GM23338 (cell line): ENCODE results near the gene TGFBRAP1. TPM values are rescaled to one million over a fixed set of nuclear protein-coding genes. Genes with fewer than 3 reads are reported as not detected.

Experiments used
- ATAC-seq: fragments of 200-7000 bp; cut with Tn5 transposase; 3 replicates; pipeline ENCODE4 v1.9.1; 2020
- DNase-seq: peaks from one replicate; pipeline ENCODE4 v3.0.0-alpha.2; 2015; ENCODE audit warnings: low spot score
- H2AFZ ChIP-seq: fragments of 200-600 bp; sonication (generic); 2 replicates; pipeline ENCODE4 v1.8.0; 2016; ENCODE audit warnings: antibody characterized with exemption, mild to moderate bottlenecking, moderate library complexity
- H3F3A ChIP-seq: fragments of 200-600 bp; sonication (generic); replicated peaks from 2 replicates; pipeline ENCODE4 v1.8.0; 2017; ENCODE audit warnings: antibody characterized with exemption, mixed run types, low read depth
- H3K27ac ChIP-seq: fragments of 200-600 bp; sonication (generic); 2 replicates; pipeline ENCODE4 v1.6.1; 2016; ENCODE audit warnings: low read depth
- H3K27me3 ChIP-seq: fragments of 200-600 bp; sonication (generic); 2 replicates; pipeline ENCODE4 v1.8.0; 2016; ENCODE audit warnings: mild to moderate bottlenecking, mixed run types, moderate library complexity; ENCODE audit not compliant: insufficient read depth
- H3K36me3 ChIP-seq: fragments of 200-600 bp; sonication (generic); 2 replicates; pipeline ENCODE4 v1.8.0; 2016; ENCODE audit warnings: mild to moderate bottlenecking; ENCODE audit not compliant: insufficient read depth
- H3K4me1 ChIP-seq: fragments of 200-600 bp; sonication (generic); 2 replicates; pipeline ENCODE4 v1.8.0; 2016; ENCODE audit warnings: mild to moderate bottlenecking, moderate library complexity; ENCODE audit not compliant: insufficient read depth
- H3K4me2 ChIP-seq: fragments of 200-600 bp; sonication (generic); 2 replicates; pipeline ENCODE4 v1.7.1; 2017; ENCODE audit warnings: mixed run types
- H3K4me3 ChIP-seq: fragments of 200-600 bp; sonication (generic); 2 replicates; pipeline ENCODE4 v1.6.1; 2016; ENCODE audit warnings: mixed run types
- H3K79me2 ChIP-seq: fragments of 200-600 bp; sonication (generic); replicated peaks from 2 replicates; pipeline ENCODE4 v1.8.0; 2017; ENCODE audit warnings: mild to moderate bottlenecking; ENCODE audit not compliant: insufficient read depth
- H3K9me2 ChIP-seq: fragments of 200-600 bp; sonication (generic); 2 replicates; pipeline ENCODE4 v1.8.0; 2017; ENCODE audit not compliant: insufficient read depth
- H4K20me1 ChIP-seq: fragments of 200-600 bp; sonication (generic); replicated peaks from 2 replicates; pipeline ENCODE4 v1.8.0; 2017; ENCODE audit warnings: mild to moderate bottlenecking; ENCODE audit not compliant: insufficient read depth
- H3K27ac Mint-ChIP-seq: 2 replicates; pipeline ENCODE4 v1.8.0; 2020; ENCODE audit warnings: inconsistent platforms, mild to moderate bottlenecking, moderate library complexity, mixed read lengths
- H3K27me3 Mint-ChIP-seq: 3 replicates; pipeline ENCODE4 v1.8.0; 2022; ENCODE audit warnings: low read depth, mild to moderate bottlenecking, moderate library complexity, mixed read lengths, inconsistent platforms; ENCODE audit not compliant: insufficient read depth, poor library complexity
- H3K36me3 Mint-ChIP-seq: 3 replicates; pipeline ENCODE4 v1.8.0; 2021; ENCODE audit warnings: low read depth, mild to moderate bottlenecking, inconsistent platforms, moderate library complexity, mixed read lengths
- H3K4me1 Mint-ChIP-seq: 3 replicates; pipeline ENCODE4 v1.8.0; 2020; ENCODE audit warnings: mild to moderate bottlenecking, inconsistent platforms, mixed read lengths
- H3K4me3 Mint-ChIP-seq: 3 replicates; pipeline ENCODE4 v1.8.0; 2021; ENCODE audit warnings: moderate library complexity, mild to moderate bottlenecking, inconsistent platforms, mixed read lengths
- H3K9me3 Mint-ChIP-seq: 3 replicates; pipeline ENCODE4 v1.8.0; 2020; ENCODE audit warnings: moderate library complexity, mild to moderate bottlenecking, inconsistent platforms, mixed read lengths
- CREB1 ChIP-seq: fragments of 250-450 bp; sonication (Bioruptor Pico); IDR thresholded peaks from 2 replicates; pipeline ENCODE4 v1.5.0; 2020; ENCODE audit warnings: low read depth, mild to moderate bottlenecking, moderate library complexity
- EZH2 ChIP-seq: fragments of 200-600 bp; sonication (generic); IDR thresholded peaks from one replicate; pipeline ENCODE4 v1.8.0; 2017; ENCODE audit warnings: antibody characterized with exemption, mild to moderate bottlenecking, low read depth; ENCODE audit not compliant: unreplicated experiment
- NANOG ChIP-seq: IDR thresholded peaks from 2 replicates; pipeline ENCODE4 v1.6.1; 2016; ENCODE audit warnings: antibody characterized with exemption, borderline replicate concordance
- ZNF114 ChIP-seq: fragments of 250-450 bp; sonication (Bioruptor Pico); IDR thresholded peaks from 2 replicates; pipeline ENCODE4 v1.5.0; 2020; ENCODE audit warnings: mild to moderate bottlenecking, moderate library complexity
- polyA plus RNA-seq: library from polyadenylated mRNA; unstranded; fragments of >200 nt; fragmentation: Nextera tagmentation; extraction: Ambion mirVana; gene quantifications from 2 replicates; pipeline ENCODE4 v1.2.1, GENCODE V29; 2016
- total RNA-seq: library from RNA; depleted of rRNA; stranded (reverse); fragments of >200 nt; shearing (Covaris generic); gene quantifications from 2 replicates; pipeline ENCODE4 v1.2.3, GENCODE V29; 2014
- TF ChIP-seq, protein P1 (sequence below): fragments of 250-450 bp; sonication (Bioruptor Pico); IDR thresholded peaks from 2 replicates; pipeline ENCODE4 v1.5.0; 2020; ENCODE audit warnings: mild to moderate bottlenecking, moderate library complexity
- TF ChIP-seq, protein P2 (sequence below): IDR thresholded peaks from 2 replicates; pipeline ENCODE4 v1.6.1; 2016; ENCODE audit warnings: antibody characterized with exemption
- TF ChIP-seq, protein P3 (sequence below), 2 experiments: fragments of 200-600 bp in 1 of 2; sonication (generic) in 1 of 2; conservative IDR thresholded peaks; 2 replicates each; pipeline versions ENCODE4 v1.5.1 to v1.6.1; 2016 to 2017; ENCODE audit warnings: antibody characterized with exemption in 2 of 2, low read depth in 2 of 2, mild to moderate bottlenecking in 2 of 2, moderate library complexity in 1 of 2

Gene TGFBRAP1
- total and polyA plus RNA-seq, 2 experiments from 2014 or later: 6.3 to 23.5 TPM

DNA sequence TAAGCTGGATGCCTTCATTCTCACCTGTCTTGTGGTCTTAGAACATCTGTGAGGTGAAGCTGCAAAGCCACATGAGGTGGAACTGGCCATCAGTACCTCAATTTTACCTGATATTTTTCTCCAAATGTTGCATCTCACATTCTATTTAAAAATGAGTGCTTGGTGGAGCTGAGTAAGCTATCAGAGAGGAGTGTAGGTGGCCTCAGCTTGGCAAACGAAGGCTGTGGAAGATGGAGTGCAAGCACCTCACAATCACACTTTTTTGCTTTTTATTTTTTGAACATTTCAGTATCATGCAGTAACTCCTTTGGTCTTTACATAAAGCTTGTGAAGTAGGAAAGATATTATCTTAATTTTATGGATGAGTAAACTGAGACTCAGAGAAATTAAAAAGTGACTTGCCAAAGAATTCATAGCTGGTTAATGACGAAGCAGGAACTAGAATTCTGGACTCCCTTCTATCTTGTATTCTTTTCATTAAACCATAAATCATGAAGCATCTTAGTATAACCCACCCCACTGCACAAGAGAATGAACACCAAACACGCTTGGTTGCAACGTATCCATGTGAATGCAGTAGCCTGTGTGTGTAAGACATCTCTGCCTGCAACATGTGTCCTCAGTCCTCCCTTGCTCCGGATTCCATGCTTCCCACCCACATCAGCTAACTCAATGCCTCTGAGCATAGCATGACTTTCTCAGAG, 35.1 kb upstream of the TGFBRAP1 start (continued):
- TF ChIP-seq, protein P1, sequence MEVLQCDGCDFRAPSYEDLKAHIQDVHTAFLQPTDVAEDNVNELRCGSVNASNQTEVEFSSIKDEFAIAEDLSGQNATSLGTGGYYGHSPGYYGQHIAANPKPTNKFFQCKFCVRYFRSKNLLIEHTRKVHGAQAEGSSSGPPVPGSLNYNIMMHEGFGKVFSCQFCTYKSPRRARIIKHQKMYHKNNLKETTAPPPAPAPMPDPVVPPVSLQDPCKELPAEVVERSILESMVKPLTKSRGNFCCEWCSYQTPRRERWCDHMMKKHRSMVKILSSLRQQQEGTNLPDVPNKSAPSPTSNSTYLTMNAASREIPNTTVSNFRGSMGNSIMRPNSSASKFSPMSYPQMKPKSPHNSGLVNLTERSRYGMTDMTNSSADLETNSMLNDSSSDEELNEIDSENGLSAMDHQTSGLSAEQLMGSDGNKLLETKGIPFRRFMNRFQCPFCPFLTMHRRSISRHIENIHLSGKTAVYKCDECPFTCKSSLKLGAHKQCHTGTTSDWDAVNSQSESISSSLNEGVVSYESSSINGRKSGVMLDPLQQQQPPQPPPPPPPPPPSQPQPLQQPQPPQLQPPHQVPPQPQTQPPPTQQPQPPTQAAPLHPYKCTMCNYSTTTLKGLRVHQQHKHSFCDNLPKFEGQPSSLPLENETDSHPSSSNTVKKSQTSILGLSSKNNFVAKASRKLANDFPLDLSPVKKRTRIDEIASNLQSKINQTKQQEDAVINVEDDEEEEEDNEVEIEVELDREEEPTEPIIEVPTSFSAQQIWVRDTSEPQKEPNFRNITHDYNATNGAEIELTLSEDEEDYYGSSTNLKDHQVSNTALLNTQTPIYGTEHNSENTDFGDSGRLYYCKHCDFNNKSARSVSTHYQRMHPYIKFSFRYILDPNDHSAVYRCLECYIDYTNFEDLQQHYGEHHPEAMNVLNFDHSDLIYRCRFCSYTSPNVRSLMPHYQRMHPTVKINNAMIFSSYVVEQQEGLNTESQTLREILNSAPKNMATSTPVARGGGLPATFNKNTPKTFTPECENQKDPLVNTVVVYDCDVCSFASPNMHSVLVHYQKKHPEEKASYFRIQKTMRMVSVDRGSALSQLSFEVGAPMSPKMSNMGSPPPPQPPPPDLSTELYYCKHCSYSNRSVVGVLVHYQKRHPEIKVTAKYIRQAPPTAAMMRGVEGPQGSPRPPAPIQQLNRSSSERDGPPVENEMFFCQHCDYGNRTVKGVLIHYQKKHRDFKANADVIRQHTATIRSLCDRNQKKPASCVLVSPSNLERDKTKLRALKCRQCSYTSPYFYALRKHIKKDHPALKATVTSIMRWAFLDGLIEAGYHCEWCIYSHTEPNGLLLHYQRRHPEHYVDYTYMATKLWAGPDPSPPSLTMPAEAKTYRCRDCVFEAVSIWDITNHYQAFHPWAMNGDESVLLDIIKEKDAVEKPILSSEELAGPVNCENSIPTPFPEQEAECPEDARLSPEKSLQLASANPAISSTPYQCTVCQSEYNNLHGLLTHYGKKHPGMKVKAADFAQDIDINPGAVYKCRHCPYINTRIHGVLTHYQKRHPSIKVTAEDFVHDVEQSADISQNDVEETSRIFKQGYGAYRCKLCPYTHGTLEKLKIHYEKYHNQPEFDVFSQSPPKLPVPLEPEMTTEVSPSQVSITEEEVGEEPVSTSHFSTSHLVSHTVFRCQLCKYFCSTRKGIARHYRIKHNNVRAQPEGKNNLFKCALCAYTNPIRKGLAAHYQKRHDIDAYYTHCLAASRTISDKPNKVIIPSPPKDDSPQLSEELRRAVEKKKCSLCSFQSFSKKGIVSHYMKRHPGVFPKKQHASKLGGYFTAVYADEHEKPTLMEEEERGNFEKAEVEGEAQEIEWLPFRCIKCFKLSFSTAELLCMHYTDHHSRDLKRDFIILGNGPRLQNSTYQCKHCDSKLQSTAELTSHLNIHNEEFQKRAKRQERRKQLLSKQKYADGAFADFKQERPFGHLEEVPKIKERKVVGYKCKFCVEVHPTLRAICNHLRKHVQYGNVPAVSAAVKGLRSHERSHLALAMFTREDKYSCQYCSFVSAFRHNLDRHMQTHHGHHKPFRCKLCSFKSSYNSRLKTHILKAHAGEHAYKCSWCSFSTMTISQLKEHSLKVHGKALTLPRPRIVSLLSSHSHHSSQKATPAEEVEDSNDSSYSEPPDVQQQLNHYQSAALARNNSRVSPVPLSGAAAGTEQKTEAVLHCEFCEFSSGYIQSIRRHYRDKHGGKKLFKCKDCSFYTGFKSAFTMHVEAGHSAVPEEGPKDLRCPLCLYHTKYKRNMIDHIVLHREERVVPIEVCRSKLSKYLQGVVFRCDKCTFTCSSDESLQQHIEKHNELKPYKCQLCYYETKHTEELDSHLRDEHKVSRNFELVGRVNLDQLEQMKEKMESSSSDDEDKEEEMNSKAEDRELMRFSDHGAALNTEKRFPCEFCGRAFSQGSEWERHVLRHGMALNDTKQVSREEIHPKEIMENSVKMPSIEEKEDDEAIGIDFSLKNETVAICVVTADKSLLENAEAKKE (CRISPR knock-in tag): no peak
- no peak for TF ChIP-seq CREB1
- no peak for TF ChIP-seq EZH2
- no peak for TF ChIP-seq ZNF114 (CRISPR knock-in tag)
- TF ChIP-seq, protein P2, sequence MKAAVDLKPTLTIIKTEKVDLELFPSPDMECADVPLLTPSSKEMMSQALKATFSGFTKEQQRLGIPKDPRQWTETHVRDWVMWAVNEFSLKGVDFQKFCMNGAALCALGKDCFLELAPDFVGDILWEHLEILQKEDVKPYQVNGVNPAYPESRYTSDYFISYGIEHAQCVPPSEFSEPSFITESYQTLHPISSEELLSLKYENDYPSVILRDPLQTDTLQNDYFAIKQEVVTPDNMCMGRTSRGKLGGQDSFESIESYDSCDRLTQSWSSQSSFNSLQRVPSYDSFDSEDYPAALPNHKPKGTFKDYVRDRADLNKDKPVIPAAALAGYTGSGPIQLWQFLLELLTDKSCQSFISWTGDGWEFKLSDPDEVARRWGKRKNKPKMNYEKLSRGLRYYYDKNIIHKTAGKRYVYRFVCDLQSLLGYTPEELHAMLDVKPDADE: no peak
- no peak for TF ChIP-seq NANOG

DNA sequence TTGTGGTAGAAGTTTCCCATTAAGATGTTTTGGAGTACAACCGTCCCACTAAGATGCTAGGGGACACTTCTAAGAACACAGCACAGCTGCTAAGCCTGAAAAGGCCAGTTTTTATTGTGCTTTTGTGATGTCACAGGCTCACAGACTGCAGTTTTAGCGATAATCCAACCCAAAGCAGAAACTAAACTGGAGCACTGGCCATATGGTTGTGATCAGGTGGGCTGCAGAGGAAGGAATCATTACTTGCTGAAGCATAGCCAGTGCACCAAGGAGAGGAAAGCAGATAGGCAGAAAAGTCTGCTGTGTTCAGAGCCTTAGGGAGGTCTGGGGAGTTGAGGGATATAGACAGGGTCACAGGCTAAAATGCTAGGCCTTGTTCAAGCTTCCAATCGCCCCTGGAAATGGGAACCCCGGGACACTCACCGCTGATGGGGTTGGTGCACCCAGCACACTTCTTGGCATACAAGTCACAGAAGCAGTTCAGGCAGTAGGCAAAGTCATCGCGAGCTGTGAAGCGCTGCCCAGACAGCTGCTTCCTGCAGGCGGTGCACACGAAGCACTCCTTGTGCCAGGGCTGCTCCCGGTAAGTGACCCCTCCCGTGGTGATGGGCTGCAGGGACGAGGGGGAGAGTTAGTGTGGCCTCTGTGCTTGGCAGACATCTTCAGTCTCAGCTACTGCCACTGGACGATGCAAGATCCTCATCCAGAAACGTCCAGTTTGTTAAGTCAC, 33.5 kb upstream of the TGFBRAP1 start:
- H3K9me3 Mint-ChIP-seq: no peaks in the 10 kb centered on the region
- Histone ChIP-seq H3K4me1 (no peaks in the 10 kb centered on the region), H3K4me2 (no peak overlapping the region), H3K36me3 (peaks cover 3% of the 10 kb centered on the region; the same call in 1 of the 2 replicates), H3K9me2 (no peaks in the 10 kb centered on the region), H3K27ac (no peak overlapping the region), H3F3A (no peaks in the 10 kb centered on the region), H3K79me2 (no peaks in the 10 kb centered on the region), H3K27me3 (no peaks in the 10 kb centered on the region), H2AFZ (no peak overlapping the region), H4K20me1 (no peaks in the 10 kb centered on the region), H3K4me3 (no peak overlapping the region)
- DNase-seq: no peak
- no peaks in the 10 kb centered on the region for H3K4me1 Mint-ChIP-seq
- ATAC-seq: no peak
- no peak overlapping the region for H3K27ac Mint-ChIP-seq
- peaks cover 48% of the 10 kb centered on the region for H3K36me3 Mint-ChIP-seq
- peaks cover 6% of the 10 kb centered on the region for H3K27me3 Mint-ChIP-seq
- H3K4me3 Mint-ChIP-seq: no peak overlapping the region
- TF ChIP-seq, protein P3, sequence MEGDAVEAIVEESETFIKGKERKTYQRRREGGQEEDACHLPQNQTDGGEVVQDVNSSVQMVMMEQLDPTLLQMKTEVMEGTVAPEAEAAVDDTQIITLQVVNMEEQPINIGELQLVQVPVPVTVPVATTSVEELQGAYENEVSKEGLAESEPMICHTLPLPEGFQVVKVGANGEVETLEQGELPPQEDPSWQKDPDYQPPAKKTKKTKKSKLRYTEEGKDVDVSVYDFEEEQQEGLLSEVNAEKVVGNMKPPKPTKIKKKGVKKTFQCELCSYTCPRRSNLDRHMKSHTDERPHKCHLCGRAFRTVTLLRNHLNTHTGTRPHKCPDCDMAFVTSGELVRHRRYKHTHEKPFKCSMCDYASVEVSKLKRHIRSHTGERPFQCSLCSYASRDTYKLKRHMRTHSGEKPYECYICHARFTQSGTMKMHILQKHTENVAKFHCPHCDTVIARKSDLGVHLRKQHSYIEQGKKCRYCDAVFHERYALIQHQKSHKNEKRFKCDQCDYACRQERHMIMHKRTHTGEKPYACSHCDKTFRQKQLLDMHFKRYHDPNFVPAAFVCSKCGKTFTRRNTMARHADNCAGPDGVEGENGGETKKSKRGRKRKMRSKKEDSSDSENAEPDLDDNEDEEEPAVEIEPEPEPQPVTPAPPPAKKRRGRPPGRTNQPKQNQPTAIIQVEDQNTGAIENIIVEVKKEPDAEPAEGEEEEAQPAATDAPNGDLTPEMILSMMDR (conservative IDR thresholded peaks at IDR 0.05; ENCODE audit: low read depth in 2 of 2): no peak
- TF ChIP-seq, protein P2: no peak
